PFSK-1 (cell line): ENCODE data around the gene EYA4.

ENCODE experiments used
- FOXP2 ChIP-seq: optimal IDR thresholded peaks from 2 replicates; pipeline ENCODE3; 2011; ENCODE audit warnings: borderline replicate concordance, control low read depth, inconsistent platforms; ENCODE audit not compliant: insufficient read depth; ENCODE audit errors: extremely low read length, extremely low read depth
- POLR2AphosphoS5 ChIP-seq: IDR thresholded peaks from 2 replicates; pipeline ENCODE4 v1.6.1; 2012; ENCODE audit warnings: low read depth, mild to moderate bottlenecking, control low read depth, low read length, moderate library complexity
- SIN3A ChIP-seq: IDR thresholded peaks from 2 replicates; pipeline ENCODE4 v1.6.1; 2012; ENCODE audit warnings: mild to moderate bottlenecking, low read length, moderate library complexity, borderline replicate concordance; ENCODE audit not compliant: insufficient read depth
- TAF1 ChIP-seq: IDR thresholded peaks from 2 replicates; pipeline ENCODE4 v1.6.1; 2012; ENCODE audit warnings: low read length, control low read depth, borderline replicate concordance; ENCODE audit not compliant: insufficient read depth
- TF ChIP-seq, protein P1 (sequence below), 2 experiments: IDR thresholded peaks; 2 replicates each; pipeline versions ENCODE4 v1.6.1 to v1.8.0; 2011 to 2012; ENCODE audit warnings: low read depth in 2 of 2, low read length in 2 of 2, control low read depth in 1 of 2, inconsistent platforms in 1 of 2, mild to moderate bottlenecking in 1 of 2, moderate library complexity in 1 of 2; ENCODE audit not compliant: insufficient read depth in 1 of 2

EYA4 gene

DNA sequence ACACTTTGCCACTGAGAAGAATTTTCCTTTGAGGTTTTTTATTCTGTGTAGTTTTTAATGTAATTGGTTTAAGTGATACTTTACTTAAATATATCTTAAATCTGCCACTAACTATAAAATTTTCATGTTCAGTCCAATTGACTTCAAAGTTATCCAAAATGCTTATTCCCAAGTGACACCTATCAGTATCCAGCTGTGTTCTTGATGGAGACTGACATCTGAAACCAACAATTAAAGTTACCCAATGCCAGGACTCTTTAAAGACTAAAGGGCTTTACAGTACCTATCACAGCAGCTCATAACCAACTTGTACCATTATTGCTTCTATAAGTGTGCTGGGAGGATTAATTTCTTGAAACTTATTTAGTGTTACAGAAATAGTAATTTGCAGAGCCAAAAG lies 13.8 kb upstream of the EYA4 start:
- TF ChIP-seq TAF1 (no peak), SIN3A (no peak), FOXP2 (no peak), POLR2AphosphoS5 (no peak)
- TF ChIP-seq, protein P1, sequence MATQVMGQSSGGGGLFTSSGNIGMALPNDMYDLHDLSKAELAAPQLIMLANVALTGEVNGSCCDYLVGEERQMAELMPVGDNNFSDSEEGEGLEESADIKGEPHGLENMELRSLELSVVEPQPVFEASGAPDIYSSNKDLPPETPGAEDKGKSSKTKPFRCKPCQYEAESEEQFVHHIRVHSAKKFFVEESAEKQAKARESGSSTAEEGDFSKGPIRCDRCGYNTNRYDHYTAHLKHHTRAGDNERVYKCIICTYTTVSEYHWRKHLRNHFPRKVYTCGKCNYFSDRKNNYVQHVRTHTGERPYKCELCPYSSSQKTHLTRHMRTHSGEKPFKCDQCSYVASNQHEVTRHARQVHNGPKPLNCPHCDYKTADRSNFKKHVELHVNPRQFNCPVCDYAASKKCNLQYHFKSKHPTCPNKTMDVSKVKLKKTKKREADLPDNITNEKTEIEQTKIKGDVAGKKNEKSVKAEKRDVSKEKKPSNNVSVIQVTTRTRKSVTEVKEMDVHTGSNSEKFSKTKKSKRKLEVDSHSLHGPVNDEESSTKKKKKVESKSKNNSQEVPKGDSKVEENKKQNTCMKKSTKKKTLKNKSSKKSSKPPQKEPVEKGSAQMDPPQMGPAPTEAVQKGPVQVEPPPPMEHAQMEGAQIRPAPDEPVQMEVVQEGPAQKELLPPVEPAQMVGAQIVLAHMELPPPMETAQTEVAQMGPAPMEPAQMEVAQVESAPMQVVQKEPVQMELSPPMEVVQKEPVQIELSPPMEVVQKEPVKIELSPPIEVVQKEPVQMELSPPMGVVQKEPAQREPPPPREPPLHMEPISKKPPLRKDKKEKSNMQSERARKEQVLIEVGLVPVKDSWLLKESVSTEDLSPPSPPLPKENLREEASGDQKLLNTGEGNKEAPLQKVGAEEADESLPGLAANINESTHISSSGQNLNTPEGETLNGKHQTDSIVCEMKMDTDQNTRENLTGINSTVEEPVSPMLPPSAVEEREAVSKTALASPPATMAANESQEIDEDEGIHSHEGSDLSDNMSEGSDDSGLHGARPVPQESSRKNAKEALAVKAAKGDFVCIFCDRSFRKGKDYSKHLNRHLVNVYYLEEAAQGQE (IDR thresholded peaks at IDR 0.05; ENCODE audit: insufficient read depth in 1 of 2, low read depth in 2 of 2, low read length in 2 of 2): no peak

DNA sequence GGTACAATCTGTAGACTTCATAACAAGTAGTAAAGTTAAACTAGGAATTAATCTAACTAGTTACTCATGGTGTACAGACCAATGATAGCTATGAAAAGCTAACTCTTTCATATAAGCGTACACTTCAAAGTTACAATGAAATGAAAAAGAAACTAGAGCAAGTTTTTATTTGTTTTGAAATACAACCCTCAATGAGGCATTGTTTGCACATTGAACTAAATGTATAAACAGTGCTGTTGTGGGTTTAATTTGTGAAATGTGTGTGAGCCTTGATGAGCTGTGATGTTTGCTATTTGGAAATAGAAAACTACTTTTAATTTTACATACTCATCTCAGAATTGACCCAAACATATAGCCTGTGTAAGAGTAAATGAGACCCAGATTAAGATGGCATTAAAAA lies 11.1 kb upstream of the EYA4 start:
- TF ChIP-seq, protein P1 (IDR thresholded peaks at IDR 0.05; ENCODE audit: insufficient read depth in 1 of 2, low read depth in 2 of 2, low read length in 2 of 2): no peak
- TF ChIP-seq POLR2AphosphoS5: no peak
- no peak for TF ChIP-seq SIN3A
- TF ChIP-seq TAF1: no peak
- TF ChIP-seq FOXP2: no peak

DNA sequence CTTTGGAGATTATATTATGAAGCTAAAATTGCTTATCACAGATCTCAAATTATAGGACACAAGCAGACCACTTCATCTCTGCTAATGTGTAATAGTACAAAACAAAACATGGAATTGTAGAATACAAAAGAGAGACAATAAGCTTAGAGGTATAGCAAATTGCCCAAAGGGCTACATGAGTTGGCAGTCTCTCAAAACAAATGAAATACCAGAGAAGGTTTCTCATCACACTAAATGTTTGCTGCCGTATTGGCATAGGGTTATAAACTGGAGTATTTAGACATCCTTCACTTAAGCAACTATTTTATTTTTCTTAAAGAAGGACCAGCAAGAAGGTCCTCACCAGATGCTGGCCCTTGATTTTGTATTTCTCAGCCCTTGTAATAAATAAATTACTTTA lies 5.9 kb upstream of the EYA4 start:
- TF ChIP-seq, protein P1 (IDR thresholded peaks at IDR 0.05; ENCODE audit: insufficient read depth in 1 of 2, low read depth in 2 of 2, low read length in 2 of 2): no peak
- TF ChIP-seq POLR2AphosphoS5: no peak
- no peak for TF ChIP-seq SIN3A
- TF ChIP-seq TAF1: no peak
- no peak for TF ChIP-seq FOXP2

DNA sequence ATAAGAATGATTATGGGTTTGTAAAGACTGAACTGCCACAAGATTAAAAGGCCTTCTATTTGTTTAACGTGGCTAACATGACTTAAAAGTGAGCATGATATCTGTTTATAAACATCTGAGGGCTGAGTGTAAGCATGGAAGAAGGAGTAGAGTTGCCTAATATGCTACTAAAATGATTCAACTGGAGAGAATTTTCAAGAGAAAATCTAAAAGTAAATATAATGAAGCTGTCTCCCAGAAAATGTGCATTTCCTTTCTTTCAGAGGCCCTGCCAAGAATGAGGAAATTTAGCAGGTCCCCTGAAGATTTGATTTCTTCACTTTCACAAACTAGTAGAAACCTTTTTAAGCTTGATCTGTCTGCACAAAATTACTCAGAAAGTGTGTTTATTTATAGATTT lies 4.2 kb upstream of the EYA4 start:
- no peak for TF ChIP-seq POLR2AphosphoS5
- no peak for TF ChIP-seq SIN3A
- TF ChIP-seq FOXP2: no peak
- no peak for TF ChIP-seq TAF1
- TF ChIP-seq, protein P1 (IDR thresholded peaks at IDR 0.05; ENCODE audit: insufficient read depth in 1 of 2, low read depth in 2 of 2, low read length in 2 of 2): no peak

DNA sequence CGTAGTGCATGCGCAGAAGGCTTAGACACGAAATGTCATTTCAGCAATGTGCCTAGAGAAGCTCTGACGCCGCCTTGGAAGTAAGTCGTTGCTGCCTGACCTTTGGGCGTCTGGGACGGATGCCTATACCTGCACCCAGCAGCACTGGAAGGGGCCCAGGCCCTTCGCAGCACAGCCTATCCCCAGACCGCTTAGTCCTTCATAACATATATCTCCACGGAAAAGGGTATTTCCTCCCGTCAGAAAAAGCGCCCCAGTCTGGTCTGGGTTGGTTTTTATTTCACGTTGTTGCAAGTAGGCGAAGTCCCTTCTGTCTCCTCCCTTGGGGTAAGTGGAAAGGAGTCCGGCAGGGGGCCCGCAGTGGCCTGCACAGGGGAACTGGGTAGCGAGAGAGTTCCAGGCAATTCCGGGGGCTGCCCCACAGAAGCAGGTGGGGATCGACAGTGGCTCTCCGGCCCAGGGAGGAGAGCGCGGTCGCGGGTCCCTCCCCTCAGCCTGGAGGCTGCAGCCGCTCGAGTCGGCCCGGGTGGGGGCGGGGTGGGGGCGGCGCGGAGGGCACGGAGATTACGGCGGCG lies 559 bp upstream of the EYA4 start:
- TF ChIP-seq POLR2AphosphoS5: no peak
- TF ChIP-seq, protein P1 (IDR thresholded peaks at IDR 0.05; ENCODE audit: insufficient read depth in 1 of 2, low read depth in 2 of 2, low read length in 2 of 2): no peak
- TF ChIP-seq SIN3A: no peak
- TF ChIP-seq FOXP2: no peak
- no peak for TF ChIP-seq TAF1
